K562 (cell line): Measurements from ENCODE around the gene AKAP7. TPM values are rescaled to one million over a fixed set of nuclear protein-coding genes. Genes with fewer than 3 reads are reported as not detected.

Experiments
- ATAC-seq: fragments of 200-7000 bp; cut with Tn5 transposase; 3 replicates; pipeline ENCODE4 v1.9.1; 2020; ENCODE audit warnings: moderate library complexity
- BruUV-seq: library from RNA; stranded (reverse); fragments of 400-500 nt; replicated peaks from 2 replicates; lab custom pipeline; 2021; lab: Mats Ljungman, UMichigan
- CTCF ChIA-PET: fragments of 300-600 bp; formaldehyde crosslinking; extraction: SDS; loops from one replicate; lab custom pipeline; 2021; ENCODE audit warnings: low intra/inter-chr PET ratio; lab: Yijun Ruan, JAX
- POLR2A ChIA-PET: fragments of 300-600, 350-650 bp; sonication (Branson Sonifier 250); formaldehyde crosslinking; extraction: SDS; loops from one replicate; lab custom pipeline; 2021; ENCODE audit warnings: antibody characterized with exemption, inconsistent platforms; lab: Yijun Ruan, JAX
- DNase-seq, 4 experiments: peaks; one replicate each; pipeline versions ENCODE4 v3.0.0 to v3.0.0-alpha.2; 2011 to 2018; ENCODE audit warnings: low spot score in 3 of 4, mixed read lengths in 3 of 4; ENCODE audit errors: extremely low read depth in 1 of 4
- FAIRE-seq: peaks from 2 replicates; lab custom pipeline; 2011; peaks lifted over from hg19 to GRCh38; lab: Jason Lieb, UNC
- H2AFZ ChIP-seq: 2 replicates; pipeline ENCODE4 v1.6.0; 2011; ENCODE audit warnings: low read depth, low read length, control low read depth, inconsistent platforms
- H3K27ac ChIP-seq: fragments of 200-600 bp; 3 replicates; pipeline ENCODE4 v1.8.0; 2011; ENCODE audit warnings: low read depth, mild to moderate bottlenecking, control low read depth, inconsistent platforms, low read length, moderate library complexity, mixed read lengths; ENCODE audit errors: extremely low read depth
- H3K27me3 ChIP-seq, 2 experiments: fragments of 300-600 bp in 1 of 2; 2 replicates in 1 of 2; 3 replicates in 1 of 2; pipeline versions ENCODE4 v1.6.0 to v1.8.0; 2011; ENCODE audit warnings: inconsistent platforms in 2 of 2, low read length in 2 of 2, mild to moderate bottlenecking in 1 of 2, mixed read lengths in 1 of 2, moderate library complexity in 1 of 2; ENCODE audit not compliant: control insufficient read depth in 2 of 2, insufficient read depth in 2 of 2
- H3K36me3 ChIP-seq: fragments of 300-600 bp; 3 replicates; pipeline ENCODE4 v1.8.0; 2011; ENCODE audit warnings: mild to moderate bottlenecking, low read length, inconsistent platforms; ENCODE audit not compliant: control insufficient read depth, insufficient read depth
- H3K4me1 ChIP-seq, 2 experiments: fragments of 200-600 bp in 1 of 2; replicated peaks in 1 of 2; 2 replicates in 1 of 2; 3 replicates in 1 of 2; pipeline versions ENCODE4 v1.5.1 to v1.8.0; 2011; ENCODE audit warnings: inconsistent platforms in 2 of 2, low read length in 2 of 2, mild to moderate bottlenecking in 1 of 2, mixed read lengths in 1 of 2, moderate library complexity in 1 of 2; ENCODE audit not compliant: control insufficient read depth in 2 of 2, insufficient read depth in 2 of 2
- H3K4me2 ChIP-seq: 2 replicates; pipeline ENCODE4 v1.6.1; 2011; ENCODE audit warnings: low read length, control low read depth, inconsistent platforms, mixed read lengths; ENCODE audit not compliant: insufficient read depth
- H3K4me3 ChIP-seq: fragments of 200-600 bp; sonication (generic), shearing (Covaris generic); 2 replicates; pipeline ENCODE4 v1.5.1; 2016; ENCODE audit warnings: control low read depth, inconsistent platforms
- H3K79me2 ChIP-seq: fragments of 200-600 bp; 3 replicates; pipeline ENCODE4 v1.8.0; 2011; ENCODE audit warnings: low read length, inconsistent platforms; ENCODE audit not compliant: control insufficient read depth, insufficient read depth
- H3K9ac ChIP-seq, 2 experiments: 2 replicates each; pipeline versions ENCODE4 v1.6.0 to v1.6.1; 2011; ENCODE audit warnings: low read depth in 2 of 2, low read length in 2 of 2, control low read depth in 1 of 2, inconsistent platforms in 1 of 2, mild to moderate bottlenecking in 1 of 2, mixed read lengths in 1 of 2; ENCODE audit not compliant: insufficient read depth in 1 of 2
- H3K9me1 ChIP-seq: one replicate; pipeline ENCODE4 v1.6.0; 2011; ENCODE audit warnings: inconsistent platforms, mild to moderate bottlenecking, low read length, moderate library complexity; ENCODE audit not compliant: control insufficient read depth, insufficient read depth
- H3K9me3 ChIP-seq: replicated peaks from 2 replicates; pipeline ENCODE4 v1.5.1; 2011; ENCODE audit warnings: low read depth, low read length, inconsistent platforms; ENCODE audit not compliant: control insufficient read depth, insufficient read depth
- H4K20me1 ChIP-seq: replicated peaks from 2 replicates; pipeline ENCODE4 v1.6.1; 2011; ENCODE audit warnings: low read length, inconsistent platforms, mixed read lengths; ENCODE audit not compliant: control insufficient read depth, insufficient read depth
- CTCFL ChIP-seq: IDR thresholded peaks from 2 replicates; pipeline ENCODE4 v1.6.1; 2011; ENCODE audit warnings: borderline replicate concordance, low read depth, mild to moderate bottlenecking, moderate library complexity, low read length; ENCODE audit not compliant: insufficient read depth, poor library complexity, severe bottlenecking
- HMGN3 ChIP-seq: IDR thresholded peaks from 2 replicates; pipeline ENCODE4 v1.6.1; 2011; ENCODE audit warnings: borderline replicate concordance, low read depth, mild to moderate bottlenecking, mixed read lengths, low read length; ENCODE audit not compliant: insufficient read length; ENCODE audit errors: extremely low read depth
- IRF1 ChIP-seq: sonication (generic); formaldehyde crosslinking; IDR thresholded peaks from 2 replicates; pipeline ENCODE4 v1.8.0; 2022; ENCODE audit warnings: missing genetic modification reagents, mild to moderate bottlenecking, borderline replicate concordance
- NR0B1 ChIP-seq: fragments of 450-650 bp; IDR thresholded peaks from one replicate; pipeline ENCODE4 v1.6.1; 2018; ENCODE audit warnings: mild to moderate bottlenecking, moderate library complexity; ENCODE audit not compliant: partially characterized antibody
- PREB ChIP-seq: sonication (generic); formaldehyde crosslinking; IDR thresholded peaks from 2 replicates; pipeline ENCODE4 v1.8.1; 2023; ENCODE audit warnings: mild to moderate bottlenecking, missing genetic modification reagents
- PYGO2 ChIP-seq: fragments of 450-650 bp; IDR thresholded peaks from 2 replicates; pipeline ENCODE4 v1.6.1; 2016; ENCODE audit warnings: mild to moderate bottlenecking, missing genetic modification characterization, moderate library complexity, missing compliant biosample characterization
- RBFOX2 ChIP-seq: fragments of 200-400 bp; formaldehyde crosslinking; IDR thresholded peaks from 2 replicates; pipeline ENCODE4 v1.6.1; 2017; ENCODE audit warnings: low read depth, mild to moderate bottlenecking, low read length, moderate library complexity
- RBM17 ChIP-seq: fragments of 200-400 bp; formaldehyde crosslinking; IDR thresholded peaks from 2 replicates; pipeline ENCODE4 v1.6.1; 2017; ENCODE audit warnings: low read depth, mild to moderate bottlenecking, low read length, borderline replicate concordance
- RBM22 ChIP-seq: fragments of 200-400 bp; formaldehyde crosslinking; IDR thresholded peaks from 2 replicates; pipeline ENCODE4 v1.6.1; 2018; ENCODE audit warnings: low read length, low read depth; ENCODE audit not compliant: poor library complexity, severe bottlenecking
- SRSF3 ChIP-seq: fragments of 200-400 bp; formaldehyde crosslinking; IDR thresholded peaks from 2 replicates; pipeline ENCODE4 v1.6.1; 2016; ENCODE audit warnings: mild to moderate bottlenecking, low read length, moderate library complexity; ENCODE audit not compliant: insufficient read depth
- ZFP36 ChIP-seq: fragments of 150-350 bp; IDR thresholded peaks from 2 replicates; pipeline ENCODE4 v1.6.1; 2018; ENCODE audit warnings: low read length, low read depth; ENCODE audit not compliant: partially characterized antibody
- ZFP91 ChIP-seq: sonication (generic); formaldehyde crosslinking; IDR thresholded peaks from 2 replicates; pipeline ENCODE4 v1.8.0; 2022; ENCODE audit warnings: mild to moderate bottlenecking, missing genetic modification reagents
- ZNF134 ChIP-seq: fragments of 250-450 bp; sonication (Bioruptor Pico); conservative IDR thresholded peaks from 2 replicates; pipeline ENCODE4 v1.4.0; 2020
- WGBS: fragments of 100-300 bp; shearing (Covaris generic); methylation state at CpG from one replicate; pipeline ENCODE4 v1.1.6; 2016; ENCODE audit warnings: low coverage, mixed read lengths; ENCODE audit not compliant: insufficient coverage; ENCODE audit errors: missing lambda C conversion rate; 5-methylcytosine and 5-hydroxymethylcytosine counted together
- in situ Hi-C: fragments of 300-500 bp; cut with MboI; formaldehyde crosslinking; loops from 4 replicates; pipeline ENCODE4 v1.15.0; 2018; ENCODE audit warnings: inconsistent platforms, mixed read lengths
- intact Hi-C: fragments of 100-400 bp; cut with micrococcal nuclease; formaldehyde crosslinking; loops from 2 replicates; pipeline ENCODE4 v1.14.2; 2022
- polyA plus RNA-seq, 8 experiments: library from polyadenylated mRNA; depleted of rRNA in 4 of 8; stranded (reverse) in 5 of 8; unstranded in 3 of 8; fragments of >200 nt; fragmentation: Nextera tagmentation in 2 of 8; fragmentation: Illumina TruSeq in 1 of 8; extraction: Ambion mirVana in 2 of 8; extraction: Trizol in 1 of 8; gene quantifications; 2 replicates each; pipeline versions ENCODE4 v1.2.1 to v1.2.3, GENCODE V29; 2011 to 2014; ENCODE audit warnings: inconsistent platforms in 1 of 8, missing spikeins in 1 of 8
- total RNA-seq, 7 experiments: library from RNA; depleted of rRNA in 6 of 7; stranded (reverse); fragments of >200 nt in 6 of 7; fragmentation: Illumina TruSeq in 2 of 7; extraction: Trizol in 2 of 7; gene quantifications; 2 replicates each; pipeline versions ENCODE4 v1.2.1 to v1.2.3, GENCODE V29; 2011 to 2021; ENCODE audit warnings: low replicate concordance in 1 of 7

The AKAP7 gene
- total and polyA plus RNA-seq, 9 of the 15 experiments (the other 6 are each of a cell fraction or from before 2014, with no cell fraction given): 0.82 to 2.6 (median 1.6) TPM

- Histone ChIP-seq H3K4me3 (no peak overlapping the region), H4K20me1 (no peaks in the 10 kb centered on the region), H3K9ac (no peak overlapping the region), H3K4me2 (no peak overlapping the region), H3K79me2 (no peaks in the 10 kb centered on the region), H3K9me3 (no peaks in the 10 kb centered on the region), H2AFZ (no peak overlapping the region), H3K4me1 (no peaks in the 10 kb centered on the region), H3K27me3 (peaks cover 0 to 10% of the 10 kb centered on the region in 2 experiments; a peak in 1 of 5 replicates), H3K27ac (no peak overlapping the region), H3K36me3 (no peaks in the 10 kb centered on the region), H3K9me1 (no peaks in the 10 kb centered on the region)
- CTCF ChIA-PET: no interaction called here
- FAIRE-seq (no peak), DNase-seq (no peak), ATAC-seq (no peak)
- intact Hi-C loops: no loop called here
- in situ Hi-C loops: no loop called here
- BruUV-seq: no TSS peak
- 0% methylated on average over 6 of the region's 6 CpGs for WGBS
- POLR2A ChIA-PET: no interaction called here
- no peak for TF ChIP-seq NR0B1
- no peak for TF ChIP-seq ZFP91
- no peak for TF ChIP-seq PYGO2 (tag)
- no peak for TF ChIP-seq ZNF134 (CRISPR knock-in tag)
- no peak for TF ChIP-seq IRF1 (CRISPR knock-in tag)
- no peak for TF ChIP-seq HMGN3
- no peak for TF ChIP-seq SRSF3
- TF ChIP-seq PREB: no peak
- no peak for TF ChIP-seq RBM22
- TF ChIP-seq RBM17: no peak
- no peak for TF ChIP-seq CTCFL
- no peak for TF ChIP-seq RBFOX2
- no peak for TF ChIP-seq ZFP36
These were observed 170.0 kb downstream of the AKAP7 start for GRCh38 chr6:131305037-131305850.
